H1 (cell line): ENCODE results near the gene NDUFA5. TPM values are rescaled to one million over a fixed set of nuclear protein-coding genes. Genes with fewer than 3 reads are reported as not detected.
"Not testable (repeated sequence)": the region's sequence is repeated elsewhere in the genome, so short reads cannot be mapped to it uniquely, and the experiment has no call there.

Experiments
- CTCF ChIA-PET: fragments of 300-600 bp; sonication (Branson Sonifier 250); formaldehyde crosslinking; loops from one replicate; lab custom pipeline; 2021; ENCODE audit not compliant: partially characterized antibody; lab: Charles Lee
- POLR2A ChIA-PET: fragments of 300-600 bp; sonication (Branson Sonifier 250); formaldehyde crosslinking; loops from one replicate; lab custom pipeline; 2021; ENCODE audit warnings: inconsistent platforms; ENCODE audit not compliant: partially characterized antibody; lab: Charles Lee
- DNase-seq, 2 experiments: peaks; one replicate each; pipeline versions ENCODE4 v3.0.0 to v3.0.0-alpha.2; 2010 to 2022; ENCODE audit warnings: low spot score in 2 of 2, low read depth in 1 of 2, mixed read lengths in 1 of 2
- FAIRE-seq: peaks from 2 replicates; lab custom pipeline; 2011; peaks lifted over from hg19 to GRCh38; lab: Jason Lieb, UNC
- H2AFZ ChIP-seq: 2 replicates; pipeline ENCODE4 v1.8.1; 2012; ENCODE audit warnings: low read length, inconsistent platforms
- H2AK5ac ChIP-seq: 2 replicates; pipeline ENCODE4 v1.6.1; 2013; ENCODE audit warnings: low read depth, low read length
- H2BK120ac ChIP-seq: replicated peaks from 2 replicates; pipeline ENCODE3; 2013; ENCODE audit warnings: low read depth, low read length, inconsistent platforms
- H2BK12ac ChIP-seq: 2 replicates; pipeline ENCODE4 v1.6.1; 2013; ENCODE audit warnings: low read depth, low read length
- H2BK15ac ChIP-seq: 2 replicates; pipeline ENCODE4 v1.6.1; 2013; ENCODE audit warnings: low read length
- H2BK20ac ChIP-seq: 2 replicates; pipeline ENCODE4 v1.6.1; 2013; ENCODE audit warnings: low read length
- H2BK5ac ChIP-seq: 2 replicates; pipeline ENCODE4 v1.6.1; 2013; ENCODE audit warnings: low read depth, low read length
- H3K14ac ChIP-seq: 2 replicates; pipeline ENCODE4 v1.6.1; 2013; ENCODE audit warnings: inconsistent platforms; ENCODE audit not compliant: insufficient read length
- H3K18ac ChIP-seq: 2 replicates; pipeline ENCODE4 v1.6.1; 2013; ENCODE audit warnings: low read length; ENCODE audit errors: extremely low read depth
- H3K23ac ChIP-seq: 2 replicates; pipeline ENCODE4 v1.6.1; 2013; ENCODE audit warnings: inconsistent platforms; ENCODE audit not compliant: insufficient read length
- H3K23me2 ChIP-seq: 2 replicates; pipeline ENCODE4 v1.6.1; 2013; ENCODE audit warnings: low read depth, low read length
- H3K27ac ChIP-seq: 2 replicates; pipeline ENCODE4 v1.6.1; 2011; ENCODE audit warnings: low read depth, low read length, inconsistent platforms
- H3K27me3 ChIP-seq, 4 experiments: replicated peaks in 1 of 4; 1 replicate in 1 of 4; 2 replicates in 3 of 4; pipeline versions ENCODE4 v1.6.1 to v1.8.1; 2011 to 2013; ENCODE audit warnings: low read length in 3 of 4, mild to moderate bottlenecking in 3 of 4, inconsistent platforms in 2 of 4, mixed read lengths in 2 of 4, moderate library complexity in 1 of 4; ENCODE audit not compliant: control insufficient read depth in 3 of 4, insufficient read depth in 3 of 4; ENCODE audit errors: extremely low read depth in 1 of 4
- H3K36me3 ChIP-seq, 4 experiments: 2 replicates each; pipeline versions ENCODE4 v1.6.1 to v1.8.1; 2011 to 2013; ENCODE audit warnings: mild to moderate bottlenecking in 4 of 4, low read length in 3 of 4, moderate library complexity in 2 of 4, control low read depth in 1 of 4, inconsistent platforms in 1 of 4; ENCODE audit not compliant: insufficient read depth in 4 of 4, control insufficient read depth in 2 of 4
- H3K4ac ChIP-seq: replicated peaks from 2 replicates; pipeline ENCODE3; 2013; ENCODE audit warnings: low read length, low read depth, mixed read lengths, inconsistent platforms; ENCODE audit not compliant: insufficient read length
- H3K4me1 ChIP-seq, 4 experiments: replicated peaks in 1 of 4; 1 replicate in 1 of 4; 2 replicates in 3 of 4; pipeline versions ENCODE4 v1.6.1 to v1.8.1; 2011 to 2013; ENCODE audit warnings: low read length in 3 of 4, inconsistent platforms in 2 of 4, mixed read lengths in 1 of 4; ENCODE audit not compliant: insufficient read depth in 4 of 4, control insufficient read depth in 3 of 4
- H3K4me2 ChIP-seq, 2 experiments: 2 replicates each; pipeline versions ENCODE4 v1.6.1 to v1.8.1; 2011 to 2013; ENCODE audit warnings: low read depth in 2 of 2, low read length in 2 of 2, control low read depth in 1 of 2, inconsistent platforms in 1 of 2, mild to moderate bottlenecking in 1 of 2; ENCODE audit not compliant: insufficient read depth in 1 of 2
- H3K4me3 ChIP-seq, 4 experiments: fragments of 200-600, 300-600 bp in 1 of 4; sonication (generic), shearing (Covaris generic), sonication (Bioruptor Twin) in 1 of 4; 2 replicates each; pipeline versions ENCODE4 v1.5.1 to v1.8.1; 2011 to 2016; ENCODE audit warnings: low read length in 4 of 4, low read depth in 3 of 4, control low read depth in 2 of 4, inconsistent platforms in 2 of 4, mild to moderate bottlenecking in 2 of 4, mixed read lengths in 1 of 4, moderate library complexity in 1 of 4; ENCODE audit not compliant: insufficient read depth in 2 of 4; ENCODE audit errors: extremely low read depth in 1 of 4
- H3K56ac ChIP-seq: replicated peaks from 2 replicates; pipeline ENCODE3; 2013; ENCODE audit warnings: low read depth, mild to moderate bottlenecking, mixed read lengths, low read length, inconsistent platforms; ENCODE audit not compliant: insufficient read length
- H3K79me1 ChIP-seq: 2 replicates; pipeline ENCODE4 v1.6.1; 2013; ENCODE audit warnings: low read depth, low read length, control low read depth
- H3K79me2 ChIP-seq, 2 experiments: 2 replicates each; pipeline versions ENCODE4 v1.6.1 to v1.8.1; 2012 to 2013; ENCODE audit warnings: low read length in 2 of 2, mild to moderate bottlenecking in 2 of 2, inconsistent platforms in 1 of 2; ENCODE audit not compliant: insufficient read depth in 2 of 2, control insufficient read depth in 1 of 2
- H3K9ac ChIP-seq, 4 experiments: replicated peaks in 1 of 4; 1 replicate in 1 of 4; 2 replicates in 3 of 4; pipeline versions ENCODE4 v1.6.1 to v1.8.1; 2011 to 2013; ENCODE audit warnings: low read depth in 3 of 4, low read length in 3 of 4, control low read depth in 2 of 4, mild to moderate bottlenecking in 2 of 4, moderate library complexity in 2 of 4, inconsistent platforms in 1 of 4; ENCODE audit errors: extremely low read depth in 1 of 4
- H3K9me3 ChIP-seq, 2 experiments: 2 replicates each; pipeline versions ENCODE4 v1.6.1 to v1.8.1; 2012 to 2013; ENCODE audit warnings: mild to moderate bottlenecking in 2 of 2, moderate library complexity in 2 of 2, control low read depth in 1 of 2, inconsistent platforms in 1 of 2, low read depth in 1 of 2, low read length in 1 of 2, mixed read lengths in 1 of 2; ENCODE audit not compliant: insufficient read depth in 2 of 2
- H4K20me1 ChIP-seq, 2 experiments: replicated peaks in 1 of 2; 2 replicates each; pipeline versions ENCODE3 to v1.8.1; 2011 to 2013; ENCODE audit warnings: inconsistent platforms in 2 of 2, low read length in 2 of 2, mild to moderate bottlenecking in 1 of 2; ENCODE audit not compliant: insufficient read depth in 2 of 2, control insufficient read depth in 1 of 2
- H4K5ac ChIP-seq: 2 replicates; pipeline ENCODE4 v1.6.1; 2013; ENCODE audit warnings: low read length, low read depth, mixed read lengths, inconsistent platforms; ENCODE audit not compliant: insufficient read length
- H4K8ac ChIP-seq: 2 replicates; pipeline ENCODE4 v1.8.0; 2013; ENCODE audit warnings: mild to moderate bottlenecking, moderate library complexity, low read length, inconsistent platforms; ENCODE audit not compliant: insufficient read depth; ENCODE audit errors: extremely low read depth
- H4K91ac ChIP-seq: replicated peaks from 2 replicates; pipeline ENCODE3; 2013; ENCODE audit warnings: low read length, mixed read lengths, inconsistent platforms; ENCODE audit not compliant: insufficient read length
- TAF1 ChIP-seq: IDR thresholded peaks from 2 replicates; pipeline ENCODE4 v1.6.1; 2011; ENCODE audit warnings: mild to moderate bottlenecking, low read depth, low read length
- WGBS, 2 experiments: shearing (Covaris generic) in 1 of 2; methylation state at CpG; one replicate each; pipeline versions ENCODE4 v1.1.6 to v1.1.7; 2013 to 2015; ENCODE audit warnings: low lambda C conversion rate in 2 of 2, mixed read lengths in 2 of 2, inconsistent platforms in 1 of 2, low coverage in 1 of 2, missing lambda C conversion rate in 1 of 2; ENCODE audit not compliant: insufficient replicate concordance in 2 of 2, insufficient coverage in 1 of 2, insufficient read length in 1 of 2; ENCODE audit errors: extremely low coverage in 1 of 2, missing lambda C conversion rate in 1 of 2; 5-methylcytosine and 5-hydroxymethylcytosine counted together
- polyA plus RNA-seq, 7 experiments: library from polyadenylated mRNA; depleted of rRNA in 3 of 7; stranded (reverse) in 5 of 7; unstranded in 2 of 7; fragments of >200 nt in 5 of 7; fragments of 200-250 nt in 2 of 7; gene quantifications; 1 replicate in 5 of 7; 2 replicates in 1 of 7; 4 replicates in 1 of 7; pipeline versions ENCODE4 v1.2.1 to v1.2.3, GENCODE V29; 2011 to 2013; ENCODE audit warnings: missing spikeins in 2 of 7, mixed read lengths in 2 of 7
- total RNA-seq: library from RNA; stranded (reverse); fragmentation: NEBNext Ultra II Directional; extraction: Animal tissue kit (Norgen Biotek cat#: 25700); gene quantifications from 2 replicates; pipeline ENCODE4 v1.2.1, GENCODE V29; 2021

Gene NDUFA5
- total and polyA plus RNA-seq, 2 of the 8 experiments (the other 6 are each of a cell fraction or from before 2014, with no cell fraction given), result 7.6 to 76.3 TPM

DNA sequence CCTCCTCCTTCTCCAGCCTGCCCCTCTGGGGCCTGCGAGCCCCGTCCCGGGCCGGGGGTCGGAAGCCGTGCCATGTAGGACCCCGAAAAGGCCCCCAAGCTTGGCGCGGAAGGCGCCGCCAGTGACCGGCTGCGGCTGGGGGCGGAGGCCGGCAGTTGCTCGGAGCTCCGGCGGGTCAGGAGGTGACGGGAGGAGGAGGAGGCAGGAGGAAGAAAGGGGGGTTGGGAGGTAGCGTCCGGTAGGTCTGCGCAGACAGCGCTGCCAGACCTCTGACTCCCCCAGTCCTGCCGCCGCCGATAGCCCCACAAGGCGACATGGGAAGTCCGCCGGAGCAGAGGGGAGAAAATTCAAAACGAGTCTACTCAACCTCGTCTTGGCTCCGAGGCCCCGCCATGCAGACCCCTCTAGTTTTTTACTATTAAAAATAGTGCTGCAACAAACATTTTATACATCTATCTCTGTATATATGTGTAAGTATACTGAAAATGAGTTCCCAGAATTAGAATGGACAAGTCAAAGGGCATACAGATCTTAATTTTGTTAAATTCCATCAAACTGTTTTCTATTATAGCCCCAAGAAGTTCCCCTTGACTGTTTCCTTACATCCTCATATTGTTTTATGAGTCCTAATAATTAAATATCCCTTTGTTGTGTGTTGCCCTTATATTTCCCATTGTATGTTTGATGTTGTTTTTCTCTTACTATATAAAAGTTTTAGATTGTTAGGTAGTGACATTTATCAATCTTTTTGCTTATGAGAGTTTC is 24.6 kb downstream of the NDUFA5 start:
- CTCF ChIA-PET, result interaction anchor here (1.0 kb wide), 1 partner anchor 20 kb away, joined by 3 read pairs; no protein-coding TSS in a partner anchor
- H3K23ac ChIP-seq, H4K5ac ChIP-seq, H3K79me2 ChIP-seq, H2BK12ac ChIP-seq, H3K14ac ChIP-seq, H2AFZ ChIP-seq, POLR2A ChIA-PET, H3K79me1 ChIP-seq, H3K9ac ChIP-seq, H4K8ac ChIP-seq, H2AK5ac ChIP-seq, H3K27me3 ChIP-seq, H4K91ac ChIP-seq, H3K23me2 ChIP-seq, H3K9me3 ChIP-seq, H3K36me3 ChIP-seq, H2BK5ac ChIP-seq, H2BK120ac ChIP-seq, H3K18ac ChIP-seq, H4K20me1 ChIP-seq, H2BK15ac ChIP-seq, H3K56ac ChIP-seq, H3K27ac ChIP-seq, H3K4me1 ChIP-seq, FAIRE-seq, H2BK20ac ChIP-seq, H3K4ac ChIP-seq: not testable (repeated sequence)
- DNase-seq, result peak; percentile 19 to 80
- 0 out of 2 replicates have a peak, but pooled peaks have one; percentile 28 for TF ChIP-seq TAF1
- Histone ChIP-seq H3K4me3 (peak overlapping the region; percentile 33 to 81 (median 38); a peak in 7 of 8 replicates), H3K4me2 (peak overlapping the region; percentile 46 to 94)
- WGBS, 2 experiments, result 18% methylated on average over 4 of the region's 33 CpGs; no CpG with 5 or more reads in 1 of the 2 experiments
